Ovary (tissue), 3 donors: Measurements from ENCODE around the gene ASPN.

Experiments used
- CTCF ChIP-seq, 3 donors: fragments of 450-650 bp in 2 of 3; fragments of 200-600 bp in 1 of 3; IDR thresholded peaks; one replicate each; pipeline versions ENCODE4 v1.5.1 to v1.8.0; 2016 to 2022; ENCODE audit warnings: antibody characterized with exemption in 3 of 3, mild to moderate bottlenecking in 1 of 3
- EP300 ChIP-seq: sonication (generic); formaldehyde crosslinking; IDR thresholded peaks from one replicate; pipeline ENCODE4 v1.6.1; 2017; ENCODE audit warnings: antibody characterized with exemption
- POLR2A ChIP-seq: fragments of 450-650 bp; IDR thresholded peaks from one replicate; pipeline ENCODE4 v1.6.1; 2017; ENCODE audit warnings: antibody characterized with exemption, mild to moderate bottlenecking, moderate library complexity
- donor health status: DM: no; HTN: no; CAD: no.

- TF ChIP-seq POLR2A (no peak), CTCF (IDR thresholded peaks at IDR 0.05) (no peak), EP300 (no peak)
Observed at GRCh38 chr9:92508018-92508820, 25.9 kb upstream of the ASPN start.
